Occipital lobe (tissue), 2 donors: ENCODE data around the gene CLOCK. TPM values are rescaled to one million over a fixed set of nuclear protein-coding genes. Genes with fewer than 3 reads are reported as not detected.
A peak's percentile ranks its signal among the peaks of the same experiment; 100 is the strongest.

Source experiments
- DNase-seq: peaks from one replicate; lab custom pipeline; 2025; lab: John Stamatoyannopoulos, UW
- total RNA-seq: library from RNA; depleted of rRNA; stranded (reverse); fragments of >200 nt; gene quantifications from one replicate; pipeline ENCODE4 v1.2.3, GENCODE V29; 2014

Gene CLOCK
- total RNA-seq, 1 donor from 2014 or later: 37.0 TPM

- DNase-seq: no peak
Observed at GRCh38 chr4:55411621-55412020, 135.1 kb downstream of the CLOCK start.

GRCh38 chr4:55410431-55410830 is 136.3 kb downstream of the CLOCK start:
- no peak for DNase-seq

- no peak for DNase-seq
Observed at GRCh38 chr4:55409468-55410171, 137.1 kb downstream of the CLOCK start.

- DNase-seq: no peak
Observed at GRCh38 chr4:55407764-55408163, 138.9 kb downstream of the CLOCK start.

GRCh38 chr4:55407119-55407518 is 139.6 kb downstream of the CLOCK start:
- no peak for DNase-seq

- no peak for DNase-seq
Observed at GRCh38 chr4:55406545-55406944, 140.2 kb downstream of the CLOCK start.

- DNase-seq: no peak
Observed at GRCh38 chr4:55405073-55405472, 141.6 kb downstream of the CLOCK start.

- DNase-seq: no peak
Observed at GRCh38 chr4:55399581-55399980, 147.1 kb downstream of the CLOCK start.

- no peak for DNase-seq
Observed at GRCh38 chr4:55398966-55399365, 147.7 kb downstream of the CLOCK start.

- DNase-seq: no peak
Observed at GRCh38 chr4:55398461-55398860, 148.2 kb downstream of the CLOCK start.

- DNase-seq: no peak
Observed at GRCh38 chr4:55397520-55398321, 149.0 kb downstream of the CLOCK start.

GRCh38 chr4:55397126-55397436 is 149.6 kb downstream of the CLOCK start:
- DNase-seq: no peak

GRCh38 chr4:55396308-55397125 is 150.2 kb downstream of the CLOCK start:
- no peak for DNase-seq

- DNase-seq: peak; percentile 86
Observed at GRCh38 chr4:55395529-55396307, 151.0 kb downstream of the CLOCK start, which contains the start of gene TMEM165. TMEM165 (plus strand) TSS chr4:55395957; CDS start chr4:55396190, 233 bp downstream.

- no peak for DNase-seq
Observed at GRCh38 chr4:55395218-55395528, 151.5 kb downstream of the CLOCK start.

GRCh38 chr4:55393461-55394320 is 153.0 kb downstream of the CLOCK start:
- DNase-seq: no peak

- no peak for DNase-seq
Observed at GRCh38 chr4:55386840-55387239, 159.9 kb downstream of the CLOCK start.

- DNase-seq: no peak
Observed at GRCh38 chr4:55386073-55386472, 160.6 kb downstream of the CLOCK start.

GRCh38 chr4:55385201-55385649 is 161.5 kb downstream of the CLOCK start:
- DNase-seq: no peak

GRCh38 chr4:55382488-55383003 is 164.2 kb downstream of the CLOCK start:
- no peak for DNase-seq
